K562 (cell line): ENCODE measurements around the gene SLC48A1. TPM values are rescaled to one million over a fixed set of nuclear protein-coding genes. Genes with fewer than 3 reads are reported as not detected.

Source experiments
- BRD9 ChIP-seq: fragments of 450-650 bp; IDR thresholded peaks from 2 replicates; pipeline ENCODE4 v1.6.1; 2018; ENCODE audit warnings: low read depth; ENCODE audit not compliant: partially characterized antibody
- CBX3 ChIP-seq, 2 experiments: IDR thresholded peaks; 1 replicate in 1 of 2; 2 replicates in 1 of 2; pipeline ENCODE4 v1.6.1; 2012; ENCODE audit warnings: inconsistent platforms in 2 of 2, low read length in 2 of 2, borderline replicate concordance in 1 of 2, control low read depth in 1 of 2
- CREM ChIP-seq: IDR thresholded peaks from 2 replicates; pipeline ENCODE4 v1.6.1; 2014; ENCODE audit warnings: antibody characterized with exemption, low read depth
- CTBP1 ChIP-seq: fragments of 450-650 bp; IDR thresholded peaks from 2 replicates; pipeline ENCODE4 v1.6.1; 2016; ENCODE audit warnings: borderline replicate concordance
- ELF1 ChIP-seq: fragments of 200-800 bp; sonication (Bioruptor generic); IDR thresholded peaks from 2 replicates; pipeline ENCODE4 v1.6.1; 2016; ENCODE audit warnings: missing genetic modification characterization, missing compliant biosample characterization
- HBP1 ChIP-seq: fragments of 450-650 bp; formaldehyde crosslinking; IDR thresholded peaks from 2 replicates; pipeline ENCODE4 v1.4.0; 2022; ENCODE audit warnings: missing genetic modification characterization
- HDAC1 ChIP-seq, 2 experiments: fragments of 450-650 bp; IDR thresholded peaks; 2 replicates each; pipeline ENCODE4 v1.6.1; 2016 to 2017; ENCODE audit warnings: inconsistent platforms in 1 of 2, mild to moderate bottlenecking in 1 of 2, moderate library complexity in 1 of 2
- KAT2B ChIP-seq: IDR thresholded peaks from one replicate; pipeline ENCODE4 v1.6.1; 2012; ENCODE audit warnings: low read depth, mild to moderate bottlenecking, control low read depth, inconsistent platforms, low read length, moderate library complexity
- MCM3 ChIP-seq: fragments of 450-650 bp; IDR thresholded peaks from 2 replicates; pipeline ENCODE4 v1.6.1; 2016
- MEF2A ChIP-seq: IDR thresholded peaks from 2 replicates; pipeline ENCODE4 v1.6.1; 2011; ENCODE audit warnings: low read depth, mild to moderate bottlenecking, low read length, moderate library complexity; ENCODE audit not compliant: control insufficient read depth
- MXI1 ChIP-seq: IDR thresholded peaks from 2 replicates; pipeline ENCODE4 v1.6.1; 2011; ENCODE audit warnings: low read depth, mild to moderate bottlenecking, improper control_type of control experiment, low read length
- NCOA6 ChIP-seq: fragments of 450-650 bp; IDR thresholded peaks from 2 replicates; pipeline ENCODE4 v1.6.1; 2017; ENCODE audit warnings: mild to moderate bottlenecking
- NR2F6 ChIP-seq: fragments of 450-650 bp; formaldehyde crosslinking; IDR thresholded peaks from 2 replicates; pipeline ENCODE4 v1.4.0; 2020; ENCODE audit warnings: mild to moderate bottlenecking
- POLR2AphosphoS2 ChIP-seq: IDR thresholded peaks from 2 replicates; pipeline ENCODE4 v1.6.1; 2012; ENCODE audit warnings: low read length, improper control_type of control experiment
- PURB ChIP-seq: sonication (generic); formaldehyde crosslinking; IDR thresholded peaks from 2 replicates; pipeline ENCODE4 v1.9.0; 2021; ENCODE audit warnings: low read depth, mild to moderate bottlenecking, missing genetic modification reagents
- SAP30 ChIP-seq: fragments of 200-600 bp; sonication (generic); IDR thresholded peaks from 2 replicates; pipeline ENCODE4 v1.6.1; 2012; ENCODE audit warnings: borderline replicate concordance, low read depth, mild to moderate bottlenecking, moderate library complexity, low read length, control low read depth, inconsistent platforms; ENCODE audit not compliant: insufficient read depth, poor library complexity, severe bottlenecking
- SRF ChIP-seq, 2 experiments: fragments of 250-450, 450-650 bp in 1 of 2; sonication (Bioruptor Pico) in 1 of 2; sonication (generic) in 1 of 2; formaldehyde crosslinking; IDR thresholded peaks; 2 replicates each; pipeline versions ENCODE4 v1.5.0 to v1.5.1; 2020 to 2022; ENCODE audit warnings: mild to moderate bottlenecking in 1 of 2, missing genetic modification reagents in 1 of 2
- ZBED1 ChIP-seq: IDR thresholded peaks from 2 replicates; pipeline ENCODE4 v1.6.1; 2014
- ZBTB5 ChIP-seq: fragments of 450-650 bp; IDR thresholded peaks from 2 replicates; pipeline ENCODE4 v1.6.1; 2017; ENCODE audit warnings: antibody characterized with exemption
- ZNF507 ChIP-seq: conservative IDR thresholded peaks from 2 replicates; pipeline ENCODE4 v1.6.1; 2017; ENCODE audit warnings: missing genetic modification characterization, missing compliant biosample characterization
- polyA plus RNA-seq, 8 experiments: library from polyadenylated mRNA; depleted of rRNA in 4 of 8; stranded (reverse) in 5 of 8; unstranded in 3 of 8; fragments of >200 nt; fragmentation: Nextera tagmentation in 2 of 8; fragmentation: Illumina TruSeq in 1 of 8; extraction: Ambion mirVana in 2 of 8; extraction: Trizol in 1 of 8; gene quantifications; 2 replicates each; pipeline versions ENCODE4 v1.2.1 to v1.2.3, GENCODE V29; 2011 to 2014; ENCODE audit warnings: inconsistent platforms in 1 of 8, missing spikeins in 1 of 8
- total RNA-seq, 7 experiments: library from RNA; depleted of rRNA in 6 of 7; stranded (reverse); fragments of >200 nt in 6 of 7; fragmentation: Illumina TruSeq in 2 of 7; extraction: Trizol in 2 of 7; gene quantifications; 2 replicates each; pipeline versions ENCODE4 v1.2.1 to v1.2.3, GENCODE V29; 2011 to 2021; ENCODE audit warnings: low replicate concordance in 1 of 7
- TF ChIP-seq, protein P1 (sequence below), 2 experiments: fragments of 450-650 bp; conservative IDR thresholded peaks; 2 replicates each; pipeline ENCODE4 v1.6.1; 2017; ENCODE audit warnings: mild to moderate bottlenecking in 2 of 2, moderate library complexity in 2 of 2
- TF ChIP-seq, protein P2 (sequence below): fragments of 200-800 bp; sonication (Bioruptor generic); IDR thresholded peaks from 2 replicates; pipeline ENCODE4 v1.6.1; 2017; ENCODE audit warnings: missing genetic modification characterization, missing compliant biosample characterization

Gene SLC48A1
- total and polyA plus RNA-seq, 9 of the 15 experiments (the other 6 are each of a cell fraction or from before 2014, with no cell fraction given) = 10.7 to 37.5 (median 18.7) TPM

GRCh38 chr12:47777741-47778558 lies 4.9 kb downstream of the SLC48A1 start (continued):
- TF ChIP-seq ZBTB5 (no peak), MEF2A (no peak), NCOA6 (no peak), CTBP1 (peak; percentile 93), CREM (0 out of 2 replicates have a peak, but pooled peaks have one; percentile 44), CBX3 (IDR thresholded peaks at IDR 0.05; ENCODE audit: borderline replicate concordance in 1 of 2, low read length in 2 of 2) (no peak), PURB (CRISPR knock-in tag) (no peak), MCM3 (no peak), MXI1 (0 out of 2 replicates have a peak, but pooled peaks have one; percentile 43), HBP1 (CRISPR knock-in tag) (no peak), KAT2B (no peak), ZBED1 (no peak; the same call in 1 of the 2 replicates), ZNF507 (tag) (no peak), HDAC1 (IDR thresholded peaks at IDR 0.05) (peak in 1 of 2 experiments; percentile 85; a peak in 2 of 4 replicates), SAP30 (no peak), BRD9 (no peak), POLR2AphosphoS2 (no peak), SRF (CRISPR knock-in tag; IDR thresholded peaks at IDR 0.05) (no peak), NR2F6 (CRISPR knock-in tag) (no peak), ELF1 (tag) (no peak)
- TF ChIP-seq, protein P1, sequence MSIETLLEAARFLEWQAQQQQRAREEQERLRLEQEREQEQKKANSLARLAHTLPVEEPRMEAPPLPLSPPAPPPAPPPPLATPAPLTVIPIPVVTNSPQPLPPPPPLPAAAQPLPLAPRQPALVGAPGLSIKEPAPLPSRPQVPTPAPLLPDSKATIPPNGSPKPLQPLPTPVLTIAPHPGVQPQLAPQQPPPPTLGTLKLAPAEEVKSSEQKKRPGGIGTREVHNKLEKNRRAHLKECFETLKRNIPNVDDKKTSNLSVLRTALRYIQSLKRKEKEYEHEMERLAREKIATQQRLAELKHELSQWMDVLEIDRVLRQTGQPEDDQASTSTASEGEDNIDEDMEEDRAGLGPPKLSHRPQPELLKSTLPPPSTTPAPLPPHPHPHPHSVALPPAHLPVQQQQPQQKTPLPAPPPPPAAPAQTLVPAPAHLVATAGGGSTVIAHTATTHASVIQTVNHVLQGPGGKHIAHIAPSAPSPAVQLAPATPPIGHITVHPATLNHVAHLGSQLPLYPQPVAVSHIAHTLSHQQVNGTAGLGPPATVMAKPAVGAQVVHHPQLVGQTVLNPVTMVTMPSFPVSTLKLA (conservative IDR thresholded peaks at IDR 0.05) = peak in 1 of 2 experiments; percentile 56; a peak in 1 of 4 replicates
- TF ChIP-seq, protein P2, sequence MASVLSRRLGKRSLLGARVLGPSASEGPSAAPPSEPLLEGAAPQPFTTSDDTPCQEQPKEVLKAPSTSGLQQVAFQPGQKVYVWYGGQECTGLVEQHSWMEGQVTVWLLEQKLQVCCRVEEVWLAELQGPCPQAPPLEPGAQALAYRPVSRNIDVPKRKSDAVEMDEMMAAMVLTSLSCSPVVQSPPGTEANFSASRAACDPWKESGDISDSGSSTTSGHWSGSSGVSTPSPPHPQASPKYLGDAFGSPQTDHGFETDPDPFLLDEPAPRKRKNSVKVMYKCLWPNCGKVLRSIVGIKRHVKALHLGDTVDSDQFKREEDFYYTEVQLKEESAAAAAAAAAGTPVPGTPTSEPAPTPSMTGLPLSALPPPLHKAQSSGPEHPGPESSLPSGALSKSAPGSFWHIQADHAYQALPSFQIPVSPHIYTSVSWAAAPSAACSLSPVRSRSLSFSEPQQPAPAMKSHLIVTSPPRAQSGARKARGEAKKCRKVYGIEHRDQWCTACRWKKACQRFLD (CRISPR knock-in tag) = peak; percentile 64
